Transverse colon (tissue), 4 donors: ENCODE results near the gene HDLBP. TPM values are rescaled to one million over a fixed set of nuclear protein-coding genes. Genes with fewer than 3 reads are reported as not detected.
A peak's percentile ranks its signal among the peaks of the same experiment; 100 is the strongest.

ENCODE experiments used
- DNase-seq: peaks from one replicate; pipeline ENCODE4 v3.0.0-alpha.2; 2019
- H3K27ac ChIP-seq, 4 donors: fragments of 200-600 bp; sonication (generic); 2 replicates each; pipeline ENCODE4 v1.5.1; 2016 to 2018; ENCODE audit warnings: inconsistent platforms in 4 of 4
- H3K27me3 ChIP-seq: fragments of 200-600 bp; sonication (generic); 2 replicates; pipeline ENCODE4 v1.5.1; 2017; ENCODE audit warnings: inconsistent platforms
- H3K36me3 ChIP-seq, 4 donors: fragments of 200-600 bp; sonication (generic); 2 replicates each; pipeline ENCODE4 v1.5.1; 2017 to 2019; ENCODE audit warnings: inconsistent platforms in 4 of 4
- H3K4me1 ChIP-seq, 4 donors: fragments of 200-600 bp; sonication (generic); 2 replicates each; pipeline ENCODE4 v1.5.1; 2017 to 2020; ENCODE audit warnings: inconsistent platforms in 4 of 4
- H3K4me3 ChIP-seq, 4 donors: fragments of 200-600 bp; sonication (generic); 1 replicate in 1 of 4; 2 replicates in 3 of 4; pipeline versions ENCODE4 v1.5.1 to v1.6.1; 2017 to 2019; ENCODE audit warnings: inconsistent platforms in 4 of 4
- H3K9me3 ChIP-seq, 2 donors: fragments of 200-600 bp; sonication (generic); 2 replicates each; pipeline ENCODE4 v1.5.1; 2017 to 2019; ENCODE audit warnings: inconsistent platforms in 2 of 2
- EP300 ChIP-seq: sonication (generic); formaldehyde crosslinking; IDR thresholded peaks from one replicate; pipeline ENCODE4 v1.6.1; 2017; ENCODE audit warnings: antibody characterized with exemption, low read depth
- POLR2A ChIP-seq: fragments of 450-650 bp; IDR thresholded peaks from one replicate; pipeline ENCODE4 v1.6.1; 2016; ENCODE audit warnings: antibody characterized with exemption, mild to moderate bottlenecking, moderate library complexity
- POLR2AphosphoS5 ChIP-seq, 3 donors: sonication (generic); formaldehyde crosslinking; IDR thresholded peaks; one replicate each; pipeline ENCODE4 v1.6.1; 2016; ENCODE audit warnings: antibody characterized with exemption in 3 of 3
- WGBS, 2 donors: methylation state at CpG; one replicate each; pipeline ENCODE4 v1.1.5; 2018; ENCODE audit warnings: low coverage in 1 of 2; 5-methylcytosine and 5-hydroxymethylcytosine counted together
- in situ Hi-C, 4 donors: fragments of 200-750 bp; cut with MboI; loops; one replicate each; pipeline versions ENCODE4 v1.15.0 to v1.15.1; 2017; ENCODE audit warnings: low sequenced_read_pairs in 3 of 4, low pct_ligation_motif_present in 1 of 4, low pct_unique_long_range_greater_than_20kb in 1 of 4
- intact Hi-C: fragments of 100-400 bp; cut with DNase I; formaldehyde crosslinking; loops from one replicate; pipeline ENCODE4 v1.15.1; 2023; ENCODE audit warnings: low total_unique reads
- total RNA-seq, 4 donors: library from RNA; depleted of rRNA; stranded (reverse); fragments of >200 nt; gene quantifications; one replicate each; pipeline ENCODE4 v1.1.0, GENCODE V29; 2016
- TF ChIP-seq, protein P1 (sequence below), 5 experiments: fragments of 200-600 bp in 3 of 5; fragments of 450-650 bp in 2 of 5; sonication (generic) in 3 of 5; IDR thresholded peaks; 1 replicate in 2 of 5; 2 replicates in 3 of 5; pipeline ENCODE4 v1.5.1; 2016 to 2017; ENCODE audit warnings: antibody characterized with exemption in 5 of 5, inconsistent platforms in 3 of 5, mild to moderate bottlenecking in 2 of 5, moderate library complexity in 1 of 5

HDLBP gene
- total RNA-seq, 4 donors from 2014 or later, result 168 to 1,885 (median 314) TPM

- DNase-seq, result no peak
- TF ChIP-seq, protein P1, sequence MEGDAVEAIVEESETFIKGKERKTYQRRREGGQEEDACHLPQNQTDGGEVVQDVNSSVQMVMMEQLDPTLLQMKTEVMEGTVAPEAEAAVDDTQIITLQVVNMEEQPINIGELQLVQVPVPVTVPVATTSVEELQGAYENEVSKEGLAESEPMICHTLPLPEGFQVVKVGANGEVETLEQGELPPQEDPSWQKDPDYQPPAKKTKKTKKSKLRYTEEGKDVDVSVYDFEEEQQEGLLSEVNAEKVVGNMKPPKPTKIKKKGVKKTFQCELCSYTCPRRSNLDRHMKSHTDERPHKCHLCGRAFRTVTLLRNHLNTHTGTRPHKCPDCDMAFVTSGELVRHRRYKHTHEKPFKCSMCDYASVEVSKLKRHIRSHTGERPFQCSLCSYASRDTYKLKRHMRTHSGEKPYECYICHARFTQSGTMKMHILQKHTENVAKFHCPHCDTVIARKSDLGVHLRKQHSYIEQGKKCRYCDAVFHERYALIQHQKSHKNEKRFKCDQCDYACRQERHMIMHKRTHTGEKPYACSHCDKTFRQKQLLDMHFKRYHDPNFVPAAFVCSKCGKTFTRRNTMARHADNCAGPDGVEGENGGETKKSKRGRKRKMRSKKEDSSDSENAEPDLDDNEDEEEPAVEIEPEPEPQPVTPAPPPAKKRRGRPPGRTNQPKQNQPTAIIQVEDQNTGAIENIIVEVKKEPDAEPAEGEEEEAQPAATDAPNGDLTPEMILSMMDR (IDR thresholded peaks at IDR 0.05), result no peak
- TF ChIP-seq POLR2AphosphoS5 (IDR thresholded peaks at IDR 0.05) (no peak), POLR2A (no peak)
- Histone ChIP-seq H3K27me3 (no peaks in the 10 kb centered on the region), H3K9me3 (no peaks in the 10 kb centered on the region), H3K4me3 (no peak overlapping the region), H3K27ac (no peak overlapping the region), H3K4me1 (peaks cover 0 to 8% (median under 1%) of the 10 kb centered on the region in 4 donors), H3K36me3 (peaks cover 0 to 23% (median 8%) of the 10 kb centered on the region in 4 donors)
- in situ Hi-C loops (no loop called here), intact Hi-C loops (no loop called here)
- 34 to 47% methylated on average over 3 to 25 of the region's 26 CpGs for WGBS, 2 donors
Observed at GRCh38 chr2:241224018-241224850, 91.2 kb downstream of the HDLBP start.

GRCh38 chr2:241223211-241224017, 92.1 kb downstream of the HDLBP start:
- H3K27me3 ChIP-seq, result no peaks in the 10 kb centered on the region
- intact Hi-C loops (no loop called here), in situ Hi-C loops (no loop called here)
- TF ChIP-seq POLR2AphosphoS5 (IDR thresholded peaks at IDR 0.05) (no peak), POLR2A (no peak), EP300 (no peak)
- TF ChIP-seq, protein P1 (IDR thresholded peaks at IDR 0.05), result no peak
- H3K9me3 ChIP-seq, result no peaks in the 10 kb centered on the region
- 60 to 70% methylated on average over 5 to 23 of the region's 23 CpGs for WGBS, 2 donors
- no peak for DNase-seq
- no peak overlapping the region for H3K27ac ChIP-seq
- peaks cover 0 to 14% (median 4%) of the 10 kb centered on the region in 4 donors for H3K36me3 ChIP-seq
- H3K4me1 ChIP-seq, result peaks cover 7 to 16% (median 9%) of the 10 kb centered on the region in 4 donors
- H3K4me3 ChIP-seq, result no peak overlapping the region

GRCh38 chr2:241219856-241220356, 95.6 kb downstream of the HDLBP start:
- intact Hi-C loops, result no loop called here
- Histone ChIP-seq H3K4me3 (no peak overlapping the region), H3K27me3 (no peaks in the 10 kb centered on the region), H3K9me3 (no peaks in the 10 kb centered on the region), H3K36me3 (no peaks in the 10 kb centered on the region), H3K4me1 (peaks cover 7 to 19% (median 15%) of the 10 kb centered on the region in 4 donors), H3K27ac (no peak overlapping the region)
- 79 to 82% methylated on average over 6 of the region's 6 CpGs for WGBS, 2 donors
- in situ Hi-C loops, result no loop called here
- no peak for TF ChIP-seq POLR2AphosphoS5 (IDR thresholded peaks at IDR 0.05)
- no peak for TF ChIP-seq EP300
- TF ChIP-seq, protein P1 (IDR thresholded peaks at IDR 0.05), result no peak
- no peak for TF ChIP-seq POLR2A
- DNase-seq, result no peak

- Histone ChIP-seq H3K27me3 (no peaks in the 10 kb centered on the region), H3K27ac (no peak overlapping the region), H3K4me3 (peak overlapping the region in 1 of 4 donors; percentile 57), H3K9me3 (no peaks in the 10 kb centered on the region), H3K4me1 (peaks cover 7 to 18% (median 13%) of the 10 kb centered on the region in 4 donors), H3K36me3 (no peaks in the 10 kb centered on the region)
- WGBS, 2 donors, result 41 to 47% methylated on average over 4 of the region's 4 CpGs
- TF ChIP-seq, protein P1 (IDR thresholded peaks at IDR 0.05), result no peak
- TF ChIP-seq POLR2AphosphoS5 (IDR thresholded peaks at IDR 0.05) (no peak), POLR2A (no peak), EP300 (no peak)
- no peak for DNase-seq
- intact Hi-C loops (no loop called here), in situ Hi-C loops (no loop called here)
Observed at GRCh38 chr2:241219030-241219382, 96.5 kb downstream of the HDLBP start.
